NCI-H2227 (cell line): Measurements from ENCODE around the gene TMEM120A.

Source experiments
- DNase-seq: peaks from one replicate; lab custom pipeline; 2025; ENCODE audit not compliant: unreplicated experiment; lab: John Stamatoyannopoulos, UW

Gene TMEM120A

DNA sequence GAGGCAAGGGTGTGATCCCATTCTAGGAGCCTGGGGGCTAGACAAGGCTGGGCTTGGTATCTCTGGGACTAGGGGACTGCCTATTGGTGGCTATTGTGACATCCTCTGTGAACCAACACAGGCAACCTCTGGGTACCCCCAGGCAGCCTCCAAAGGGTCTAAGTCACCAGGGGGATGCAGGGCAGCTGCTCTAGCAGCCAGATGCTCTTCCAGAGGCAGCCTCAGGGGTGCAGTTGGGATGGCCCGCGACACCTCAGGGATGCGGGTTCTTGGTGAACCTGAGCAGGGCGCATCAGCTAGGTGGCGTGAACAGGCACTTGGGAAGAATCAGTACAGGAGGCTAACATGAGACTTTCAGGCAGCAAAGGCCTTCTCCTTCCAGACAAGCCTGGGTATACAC lies 1.6 kb upstream of the TMEM120A start:
- DNase-seq, result no peak

DNA sequence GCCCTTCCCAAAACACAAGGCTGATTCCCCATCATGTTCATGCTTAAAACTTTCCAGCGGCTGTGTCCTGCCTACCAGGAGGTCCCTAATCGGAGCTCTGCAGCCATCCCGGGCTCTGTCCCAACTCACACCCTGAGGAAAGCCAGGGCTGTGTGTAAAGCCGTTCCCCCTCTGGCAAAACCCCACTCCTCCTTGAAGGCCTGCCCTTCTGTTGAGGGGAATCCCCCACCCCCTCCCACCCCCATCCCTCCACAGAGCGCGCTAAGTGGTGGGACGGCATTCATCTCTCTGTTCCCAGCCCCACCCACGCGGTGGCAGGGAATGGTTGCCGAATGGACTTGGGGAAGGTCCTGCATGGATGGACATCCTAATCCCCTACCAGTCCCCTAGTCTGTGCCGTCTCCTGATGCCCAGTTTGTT lies 667 bp upstream of the TMEM120A start:
- peak; percentile 54 for DNase-seq

DNA sequence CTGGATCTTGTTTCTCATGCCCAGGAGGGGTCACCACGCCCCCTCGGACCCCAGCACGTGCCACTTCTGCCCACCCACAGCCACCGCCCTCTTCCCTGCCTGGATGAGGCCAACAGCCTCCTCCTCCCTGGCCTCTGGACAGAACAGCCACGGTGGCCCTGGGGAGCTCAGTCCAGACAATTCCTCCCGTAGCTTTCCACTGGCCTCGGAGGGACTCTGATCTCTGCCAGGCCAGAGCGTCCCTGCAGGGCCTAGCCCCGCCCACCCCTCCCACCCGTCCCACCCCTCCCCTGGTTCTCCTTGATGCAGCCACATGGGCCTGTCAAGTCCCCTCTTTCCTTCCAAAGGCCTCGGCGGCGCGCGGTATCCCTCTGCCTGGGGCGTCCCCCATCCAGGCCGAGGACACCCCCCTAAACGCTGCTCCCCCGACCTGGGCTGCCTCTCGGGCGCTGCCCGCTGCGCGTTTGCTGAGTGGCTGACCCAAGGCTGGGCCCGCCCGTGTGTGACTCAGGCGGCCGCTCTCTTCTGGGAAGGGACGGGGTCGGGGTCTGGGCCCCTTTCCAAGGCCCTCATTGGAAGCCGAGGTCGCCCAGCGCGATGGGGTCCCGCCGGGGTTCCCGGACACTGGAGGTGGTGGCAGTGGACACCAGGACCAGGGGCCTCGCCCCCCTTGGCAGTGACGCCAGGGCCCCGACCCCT lies 557 bp downstream of the TMEM120A start:
- peak; percentile 69 for DNase-seq

DNA sequence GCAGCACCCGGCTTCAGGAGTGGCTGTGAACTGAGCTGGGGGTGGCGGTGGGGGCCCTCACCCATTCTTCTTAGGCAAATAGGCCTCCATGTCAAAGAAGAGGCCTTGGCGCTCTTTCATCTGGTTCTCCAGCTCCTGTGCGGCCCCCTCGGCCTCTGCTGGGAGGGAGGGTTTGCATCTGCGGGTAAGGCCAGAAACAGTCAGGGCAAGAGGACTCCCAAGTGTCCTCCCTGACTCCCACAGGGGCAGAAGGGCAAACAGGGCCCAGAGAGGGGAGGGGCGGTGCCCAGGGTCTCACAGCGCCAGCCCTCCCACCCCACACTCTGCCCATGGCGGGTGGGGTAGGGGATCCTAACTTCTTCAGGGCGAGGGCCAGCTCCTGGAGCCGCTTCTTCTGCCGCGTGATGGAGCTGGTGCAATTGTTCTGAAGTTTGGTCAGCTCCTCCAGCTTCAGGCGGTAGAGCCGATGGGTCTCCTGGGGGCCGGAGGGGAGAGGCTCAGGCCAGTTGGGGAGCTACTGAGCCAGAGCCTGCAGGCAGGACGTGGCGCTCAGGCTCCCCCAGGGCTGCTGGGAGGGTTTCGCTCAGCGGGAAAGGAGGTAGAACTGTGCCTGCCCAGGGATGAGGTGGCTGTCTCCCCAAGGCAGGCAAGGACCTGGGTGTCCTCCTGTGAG lies 2.2 kb downstream of the TMEM120A start:
- no peak for DNase-seq

DNA sequence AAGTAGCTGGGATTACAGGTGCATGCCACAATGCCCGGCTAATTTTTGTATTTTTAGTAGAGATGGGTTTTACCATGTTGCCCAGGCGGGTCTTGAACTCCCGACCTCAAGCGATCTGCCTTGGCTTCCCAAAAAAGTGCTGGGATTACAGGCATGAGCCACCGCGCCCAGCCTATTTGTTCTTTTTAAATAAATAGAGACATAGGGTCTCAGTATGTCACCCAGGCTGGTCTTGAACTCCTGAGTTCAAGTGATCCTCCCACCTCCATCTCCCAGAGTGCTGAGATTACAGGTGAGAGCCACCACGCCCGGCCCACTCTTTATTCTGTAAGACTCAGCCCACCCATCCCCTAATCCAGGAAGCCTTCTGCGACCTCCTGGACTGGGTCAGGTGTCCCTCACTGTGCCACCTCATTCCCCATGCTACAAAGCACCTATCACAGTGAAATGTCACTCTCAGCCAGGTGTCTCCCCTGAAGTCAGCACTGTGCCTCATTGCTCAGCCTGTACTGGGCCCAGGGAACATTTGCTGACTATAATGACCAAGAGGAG lies 2.8 kb downstream of the TMEM120A start:
- no peak for DNase-seq

DNA sequence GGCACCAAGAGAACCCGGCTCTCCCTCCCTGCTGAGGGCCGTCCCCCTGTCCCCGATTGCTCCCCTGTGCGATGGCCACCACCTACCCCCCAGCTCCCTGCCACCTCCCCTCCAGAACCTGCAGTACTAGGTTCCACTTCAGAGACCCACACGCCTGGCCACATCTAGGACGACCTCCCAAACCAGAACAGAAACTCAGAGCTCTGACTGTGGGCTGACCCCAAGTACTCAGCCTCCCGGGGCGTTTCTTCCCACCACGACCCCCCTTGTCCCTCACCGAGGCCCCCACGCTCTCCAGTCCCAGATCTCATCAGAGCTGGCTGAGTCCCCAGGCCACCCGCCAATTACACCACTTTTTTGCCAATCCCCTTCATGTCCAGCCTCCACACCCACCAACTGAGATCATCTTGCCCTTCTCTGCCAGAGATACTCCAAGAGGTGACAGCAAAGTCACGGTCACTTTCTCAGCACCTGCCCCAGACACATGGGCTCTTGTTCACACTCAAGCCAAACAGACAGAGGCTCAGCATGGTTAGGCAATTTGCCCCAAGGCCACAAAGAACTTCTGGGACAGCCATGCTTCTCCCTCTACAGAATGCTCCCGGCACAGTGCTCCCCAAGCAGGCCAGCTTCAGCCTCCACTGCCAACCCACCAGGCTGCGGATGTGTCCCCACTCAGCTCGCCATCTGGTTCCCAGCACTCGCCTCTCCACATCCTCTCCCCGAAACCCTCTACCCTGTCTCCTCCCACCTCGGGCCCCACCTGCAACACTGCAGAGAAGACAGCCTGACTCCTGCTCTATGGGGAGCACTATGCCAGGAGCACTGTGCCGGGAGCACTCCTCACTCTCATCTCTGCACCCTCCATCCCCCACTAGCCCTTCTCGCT lies 4.7 kb downstream of the TMEM120A start:
- DNase-seq, result no peak

DNA sequence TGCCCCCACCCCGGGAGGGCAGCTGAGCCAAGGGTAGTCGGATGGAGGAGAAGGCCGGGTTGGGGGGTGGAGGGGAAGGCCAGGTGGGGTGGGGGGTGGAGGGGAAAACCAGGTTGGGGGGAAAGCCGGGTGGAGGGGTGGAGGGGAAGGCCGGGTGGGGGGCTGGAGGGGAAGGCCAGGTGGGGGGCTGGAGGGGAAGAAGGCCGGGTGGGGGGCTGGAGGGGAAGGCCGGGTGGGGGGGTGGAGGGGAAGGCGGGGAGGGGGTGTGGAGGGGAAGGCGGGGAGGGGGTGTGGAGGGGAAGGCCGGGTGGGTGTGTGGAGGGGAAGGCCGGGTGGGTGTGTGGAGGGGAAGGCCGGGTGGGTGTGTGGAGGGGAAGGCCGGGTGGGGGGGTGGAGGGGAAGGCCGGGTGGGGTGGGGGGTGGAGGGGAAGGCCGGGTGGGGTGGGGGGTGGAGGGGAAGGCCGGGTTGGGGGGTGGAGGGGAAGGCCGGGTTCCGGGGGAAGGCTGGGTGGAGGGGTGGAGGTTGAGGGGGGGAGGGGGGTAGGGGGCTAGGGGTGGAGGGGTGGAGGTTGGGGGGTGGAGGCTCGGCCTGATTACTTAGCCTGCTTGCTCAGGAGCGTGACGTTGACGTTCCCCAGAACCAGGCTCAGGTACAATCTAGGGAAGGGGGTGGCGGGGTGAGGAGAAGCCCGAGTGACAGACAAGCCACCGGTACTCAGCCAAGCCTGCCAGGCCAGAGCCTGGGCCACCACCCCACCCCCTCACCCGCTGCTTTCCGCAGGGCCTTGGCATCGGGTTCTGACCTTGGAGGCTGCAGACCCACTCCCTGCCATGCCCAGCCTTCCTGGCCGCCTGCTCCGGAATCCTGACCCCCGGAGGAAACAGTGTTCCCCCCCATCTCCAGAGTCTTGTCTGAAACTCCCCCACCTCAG lies 5.6 kb downstream of the TMEM120A start:
- DNase-seq, result no peak

DNA sequence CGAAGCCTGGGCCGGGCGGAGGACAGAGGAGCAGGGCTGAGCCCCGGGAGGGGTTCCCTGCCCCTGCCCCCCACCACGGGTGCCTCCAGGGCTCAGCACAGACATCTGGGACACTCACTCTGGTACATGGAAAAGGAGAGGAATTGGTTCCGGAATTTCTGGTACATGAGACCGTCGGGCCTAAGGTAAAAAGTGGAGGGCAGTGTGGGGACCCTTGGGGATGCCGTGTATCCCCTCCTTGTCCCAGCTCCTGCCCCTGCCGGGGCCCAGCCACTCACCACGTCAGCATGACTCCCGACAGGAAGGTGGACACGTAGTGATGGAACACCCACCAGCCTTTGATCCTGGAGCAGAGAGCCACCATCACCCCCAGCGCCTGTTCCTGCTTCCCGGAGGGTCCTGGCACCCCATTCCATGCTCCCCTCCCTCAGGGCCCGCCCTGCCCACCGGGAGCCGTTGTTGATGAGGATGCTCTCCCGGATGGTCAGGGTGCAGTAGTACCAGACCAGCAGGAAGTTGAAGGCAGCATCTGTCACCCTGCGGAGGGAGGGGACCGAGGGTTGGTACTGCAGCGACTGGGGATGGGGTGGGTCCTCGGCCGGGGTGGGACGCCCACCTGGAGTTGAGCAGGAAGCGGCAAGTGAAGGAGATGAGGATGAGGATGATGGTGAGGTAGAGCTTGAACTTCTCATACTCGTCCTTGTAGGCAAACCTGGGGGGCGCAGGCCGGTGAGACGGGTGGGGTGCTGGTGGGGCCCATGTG lies 6.4 kb downstream of the TMEM120A start:
- no peak for DNase-seq

DNA sequence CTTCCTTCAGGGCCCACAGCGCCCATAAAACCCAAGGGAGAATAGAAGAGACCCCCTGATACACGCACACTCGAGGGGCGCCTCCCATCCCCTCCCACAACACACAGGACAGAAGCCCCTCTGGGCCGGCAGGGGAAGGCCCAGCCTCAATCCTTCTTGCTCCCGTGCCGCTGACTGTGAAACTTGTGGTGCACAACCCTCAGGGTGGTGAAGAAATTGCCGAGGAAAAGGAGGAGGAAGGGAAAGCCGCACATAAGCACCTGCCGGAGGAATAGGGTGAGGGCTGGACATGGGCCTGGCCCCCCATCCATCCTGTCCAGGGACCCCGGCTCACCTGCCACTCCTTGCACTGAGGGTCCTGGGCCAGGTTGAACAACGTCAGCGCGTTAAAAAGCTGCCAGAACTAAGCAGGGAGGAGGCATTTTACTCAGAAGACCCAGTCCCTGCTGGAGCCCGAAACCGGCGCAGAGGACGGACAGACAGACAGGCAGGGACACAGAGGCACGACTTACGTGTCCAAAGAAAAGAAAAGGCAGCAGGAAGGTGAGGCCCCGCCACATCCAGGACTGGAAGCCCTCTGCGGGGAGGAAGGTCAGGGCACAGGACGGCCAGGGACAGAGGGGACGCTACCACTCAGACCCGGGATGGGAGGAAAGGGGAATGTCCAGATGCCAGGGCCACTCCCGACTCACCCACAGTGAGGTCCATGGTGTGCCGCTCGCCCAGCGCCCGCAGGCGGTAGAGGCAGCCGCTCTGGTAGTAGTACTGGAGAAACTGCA lies 7.2 kb downstream of the TMEM120A start:
- DNase-seq, result no peak

DNA sequence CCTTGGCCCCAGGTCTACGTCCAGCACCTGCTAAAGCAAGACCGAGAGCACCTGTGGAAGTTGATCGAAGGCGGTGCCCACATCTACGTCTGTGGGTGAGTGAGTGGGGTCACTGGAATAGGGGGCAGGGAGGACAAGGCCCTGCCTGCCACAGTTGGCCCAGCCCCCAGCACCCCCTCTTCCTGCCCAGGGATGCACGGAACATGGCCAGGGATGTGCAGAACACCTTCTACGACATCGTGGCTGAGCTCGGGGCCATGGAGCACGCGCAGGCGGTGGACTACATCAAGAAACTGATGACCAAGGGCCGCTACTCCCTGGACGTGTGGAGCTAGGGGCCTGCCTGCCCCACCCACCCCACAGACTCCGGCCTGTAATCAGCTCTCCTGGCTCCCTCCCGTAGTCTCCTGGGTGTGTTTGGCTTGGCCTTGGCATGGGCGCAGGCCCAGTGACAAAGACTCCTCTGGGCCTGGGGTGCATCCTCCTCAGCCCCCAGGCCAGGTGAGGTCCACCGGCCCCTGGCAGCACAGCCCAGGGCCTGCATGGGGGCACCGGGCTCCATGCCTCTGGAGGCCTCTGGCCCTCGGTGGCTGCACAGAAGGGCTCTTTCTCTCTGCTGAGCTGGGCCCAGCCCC lies 8.1 kb downstream of the TMEM120A start:
- DNase-seq, result no peak

DNA sequence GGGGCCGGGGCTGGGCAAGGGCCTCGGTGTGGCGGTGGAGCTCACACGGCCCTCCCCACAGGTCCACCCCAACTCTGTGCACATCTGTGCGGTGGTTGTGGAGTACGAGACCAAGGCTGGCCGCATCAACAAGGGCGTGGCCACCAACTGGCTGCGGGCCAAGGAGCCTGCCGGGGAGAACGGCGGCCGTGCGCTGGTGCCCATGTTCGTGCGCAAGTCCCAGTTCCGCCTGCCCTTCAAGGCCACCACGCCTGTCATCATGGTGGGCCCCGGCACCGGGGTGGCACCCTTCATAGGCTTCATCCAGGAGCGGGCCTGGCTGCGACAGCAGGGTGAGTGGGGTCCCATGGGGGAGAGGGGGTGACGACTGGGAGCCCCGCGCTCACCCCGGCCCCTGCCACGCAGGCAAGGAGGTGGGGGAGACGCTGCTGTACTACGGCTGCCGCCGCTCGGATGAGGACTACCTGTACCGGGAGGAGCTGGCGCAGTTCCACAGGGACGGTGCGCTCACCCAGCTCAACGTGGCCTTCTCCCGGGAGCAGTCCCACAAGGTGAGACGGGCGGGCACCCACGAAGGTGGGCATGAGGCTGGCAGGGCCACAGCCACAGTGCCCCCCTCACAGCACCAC lies 8.8 kb downstream of the TMEM120A start:
- no peak for DNase-seq

DNA sequence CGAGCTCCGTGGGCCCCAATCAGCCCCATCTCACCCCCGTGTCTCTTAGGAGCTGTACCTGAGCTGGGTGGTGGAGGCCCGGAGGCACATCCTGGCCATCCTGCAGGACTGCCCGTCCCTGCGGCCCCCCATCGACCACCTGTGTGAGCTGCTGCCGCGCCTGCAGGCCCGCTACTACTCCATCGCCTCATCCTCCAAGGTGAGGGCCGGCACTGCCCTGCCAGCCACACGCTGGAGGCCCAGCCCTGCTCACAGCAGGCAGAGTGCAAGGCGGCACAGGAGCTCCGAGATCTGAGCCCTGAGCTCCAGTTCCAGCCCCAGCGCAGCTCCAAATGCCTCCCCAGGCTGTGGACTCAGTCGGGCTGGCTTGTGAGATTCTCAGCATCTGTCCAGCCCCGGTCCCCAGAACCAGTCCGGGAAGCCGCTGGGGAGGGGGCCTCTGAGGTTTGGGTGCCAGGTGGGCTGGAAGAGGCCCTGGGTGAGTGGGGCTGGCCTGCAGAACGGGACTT lies 9.3 kb downstream of the TMEM120A start:
- DNase-seq, result no peak

DNA sequence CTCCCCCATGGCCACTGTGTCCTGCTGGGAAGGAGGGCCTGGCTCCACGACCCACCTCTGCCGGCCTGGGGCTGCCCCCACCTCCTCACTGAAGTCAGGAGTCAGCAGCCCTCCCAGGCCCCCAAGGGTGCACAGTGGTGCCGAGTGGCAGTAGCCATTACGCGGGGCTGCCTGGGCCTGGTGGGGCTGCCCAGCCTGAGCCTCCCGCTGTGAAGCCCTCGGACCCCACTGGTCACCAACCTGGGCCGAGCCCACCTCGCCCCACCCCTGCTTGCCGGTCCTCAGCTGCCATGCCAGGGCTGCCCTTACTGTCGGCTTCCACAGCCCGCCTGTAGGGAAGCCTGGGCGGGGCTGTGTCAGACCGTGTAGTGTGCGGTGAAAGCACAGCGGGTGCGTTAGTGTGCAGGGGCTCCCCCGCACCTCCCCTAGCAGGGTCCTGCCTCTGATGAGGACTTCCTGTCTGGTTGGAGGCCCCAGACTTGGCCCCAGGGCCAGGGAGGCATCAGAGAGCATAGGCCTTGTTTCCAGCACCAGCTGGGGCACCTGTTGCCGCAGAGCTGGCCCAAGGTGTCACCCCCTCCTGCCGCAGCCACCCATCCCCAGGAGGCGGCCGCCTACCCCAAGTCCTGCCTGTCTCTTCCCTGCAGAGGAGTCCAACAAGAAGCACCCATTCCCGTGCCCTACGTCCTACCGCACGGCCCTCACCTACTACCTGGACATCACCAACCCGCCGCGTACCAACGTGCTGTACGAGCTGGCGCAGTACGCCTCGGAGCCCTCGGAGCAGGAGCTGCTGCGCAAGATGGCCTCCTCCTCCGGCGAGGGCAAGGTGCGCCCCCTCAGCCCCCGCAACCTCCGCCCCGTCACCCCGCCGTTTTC lies 10.0 kb downstream of the TMEM120A start:
- no peak for DNase-seq

DNA sequence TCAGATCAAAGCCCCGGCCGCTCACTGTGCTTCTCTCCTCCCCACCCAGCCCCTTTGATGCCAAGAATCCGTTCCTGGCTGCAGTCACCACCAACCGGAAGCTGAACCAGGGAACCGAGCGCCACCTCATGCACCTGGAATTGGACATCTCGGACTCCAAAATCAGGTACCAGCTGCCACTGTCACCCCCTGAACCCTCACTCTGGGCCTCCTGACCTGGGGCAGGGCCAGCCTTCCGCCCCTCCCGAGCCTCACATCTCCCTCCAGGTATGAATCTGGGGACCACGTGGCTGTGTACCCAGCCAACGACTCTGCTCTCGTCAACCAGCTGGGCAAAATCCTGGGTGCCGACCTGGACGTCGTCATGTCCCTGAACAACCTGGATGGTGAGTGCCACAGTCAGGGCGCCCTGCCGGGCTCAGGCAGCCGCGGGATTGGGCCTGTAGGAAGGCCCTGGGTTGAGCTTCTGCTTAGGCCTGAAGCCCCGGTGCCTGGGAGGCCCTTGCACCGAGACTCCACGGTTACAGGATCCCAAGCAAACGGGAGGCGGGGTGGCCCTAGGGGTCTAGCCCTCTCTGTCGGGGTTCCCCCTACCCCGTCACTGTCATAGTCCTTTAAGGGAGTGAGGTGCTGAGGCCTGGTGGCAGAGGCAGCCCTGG lies 10.8 kb downstream of the TMEM120A start:
- no peak for DNase-seq

DNA sequence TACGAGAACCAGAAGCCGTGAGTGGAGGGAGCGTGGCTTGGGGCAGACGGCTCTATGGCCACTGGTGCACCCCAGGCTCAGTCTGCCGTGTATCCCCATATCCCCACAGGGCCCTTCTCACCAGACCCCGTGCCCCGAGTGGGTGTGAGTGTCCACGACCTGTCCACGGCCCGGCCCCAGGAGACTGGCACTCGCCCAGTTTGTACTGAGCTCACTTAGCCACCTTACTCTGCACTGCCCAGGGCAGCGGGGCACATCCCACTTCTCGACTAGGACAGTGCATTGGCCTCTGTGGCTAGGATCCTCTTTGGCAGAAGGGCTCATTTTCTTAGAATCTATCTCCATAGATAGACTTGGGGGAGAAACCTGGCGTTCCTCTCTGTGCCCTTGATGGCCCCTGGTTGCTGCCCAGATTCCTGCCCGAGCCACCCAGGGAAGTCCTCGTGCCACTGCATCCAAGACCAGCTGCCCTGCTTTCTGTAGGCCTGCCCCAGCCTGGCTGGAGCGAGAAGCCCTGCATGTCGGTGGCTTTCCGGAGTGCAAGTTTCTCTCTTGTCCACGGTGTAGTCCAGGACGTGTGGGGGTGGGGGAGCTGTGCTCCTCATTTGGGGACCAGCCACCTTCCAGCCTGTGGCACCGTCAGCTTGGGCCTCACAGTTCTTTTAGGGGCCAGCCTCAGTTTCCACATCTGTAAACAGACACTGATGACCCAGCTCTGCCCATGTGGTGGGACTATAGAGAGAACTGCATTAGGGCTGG lies 11.9 kb downstream of the TMEM120A start:
- no peak for DNase-seq
